SK-N-SH (cell line): ENCODE data around the gene DNAJB9. TPM values are rescaled to one million over a fixed set of nuclear protein-coding genes. Genes with fewer than 3 reads are reported as not detected.

Experiments
- CTCF ChIA-PET: fragments of 300-600, 350-600 bp; formaldehyde crosslinking; extraction: SDS; loops from one replicate; lab custom pipeline; 2021; lab: Yijun Ruan, JAX
- POLR2A ChIA-PET: fragments of 350-600 bp; sonication (Branson Sonifier 250); formaldehyde crosslinking; extraction: SDS; loops from one replicate; lab custom pipeline; 2020; ENCODE audit warnings: antibody characterized with exemption, inconsistent platforms; lab: Yijun Ruan, JAX
- DNase-seq: peaks from one replicate; pipeline ENCODE4 v3.0.0; 2012
- H2AFZ ChIP-seq: fragments of 200-600 bp; sonication (generic); 2 replicates; pipeline ENCODE4 v1.8.1; 2016; ENCODE audit warnings: antibody characterized with exemption, mild to moderate bottlenecking, low read depth
- H3F3A ChIP-seq: fragments of 200-600 bp; sonication (generic); replicated peaks from 2 replicates; pipeline ENCODE3; 2016; ENCODE audit warnings: antibody characterized with exemption, mild to moderate bottlenecking; ENCODE audit not compliant: insufficient read depth
- H3K27ac ChIP-seq, 2 experiments: fragments of 200-500 bp in 1 of 2; fragments of 200-600 bp in 1 of 2; sonication (Bioruptor generic) in 1 of 2; sonication (generic), shearing (Covaris generic) in 1 of 2; 2 replicates each; pipeline versions ENCODE4 v1.5.1 to v1.6.1; 2014 to 2016; ENCODE audit warnings: low read depth in 2 of 2, inconsistent platforms in 1 of 2, low read length in 1 of 2, mild to moderate bottlenecking in 1 of 2, mixed read lengths in 1 of 2
- H3K27me3 ChIP-seq: fragments of 200-600 bp; sonication (generic), shearing (Covaris generic); 2 replicates; pipeline ENCODE4 v1.6.1; 2016; ENCODE audit warnings: mixed run types; ENCODE audit not compliant: insufficient read depth
- H3K36me3 ChIP-seq, 2 experiments: fragments of 200-500 bp in 1 of 2; fragments of 200-600 bp in 1 of 2; sonication (Bioruptor generic) in 1 of 2; sonication (generic) in 1 of 2; replicated peaks in 1 of 2; 2 replicates each; pipeline versions ENCODE3 to v1.5.1; 2014 to 2016; ENCODE audit warnings: low read length in 1 of 2, mild to moderate bottlenecking in 1 of 2; ENCODE audit not compliant: insufficient read depth in 2 of 2, control insufficient read depth in 1 of 2
- H3K4me1 ChIP-seq, 2 experiments: fragments of 200-500 bp in 1 of 2; fragments of 200-600 bp in 1 of 2; sonication (Bioruptor generic) in 1 of 2; sonication (generic), shearing (Covaris generic) in 1 of 2; 2 replicates each; pipeline versions ENCODE4 v1.5.1 to v1.6.1; 2014 to 2016; ENCODE audit warnings: low read depth in 1 of 2, low read length in 1 of 2, mixed run types in 1 of 2; ENCODE audit not compliant: insufficient read depth in 2 of 2, control insufficient read depth in 1 of 2
- H3K4me2 ChIP-seq: fragments of 200-600 bp; sonication (generic), shearing (Covaris generic); 2 replicates; pipeline ENCODE4 v1.6.1; 2017; ENCODE audit warnings: mixed run types
- H3K4me3 ChIP-seq, 2 experiments: fragments of 200-500 bp in 1 of 2; fragments of 200-600 bp in 1 of 2; sonication (Bioruptor generic) in 1 of 2; sonication (generic), shearing (Covaris generic) in 1 of 2; 2 replicates each; pipeline versions ENCODE4 v1.5.1 to v1.8.1; 2014 to 2016; ENCODE audit warnings: low read depth in 2 of 2, inconsistent platforms in 1 of 2, low read length in 1 of 2, mild to moderate bottlenecking in 1 of 2, mixed read lengths in 1 of 2, moderate library complexity in 1 of 2
- H3K79me2 ChIP-seq: fragments of 200-600 bp; sonication (generic); 2 replicates; pipeline ENCODE4 v1.8.1; 2017; ENCODE audit warnings: mild to moderate bottlenecking; ENCODE audit not compliant: insufficient read depth
- H3K9ac ChIP-seq: fragments of 200-600 bp; sonication (generic); 2 replicates; pipeline ENCODE4 v1.6.1; 2017; ENCODE audit warnings: mixed run types
- H3K9me2 ChIP-seq: fragments of 200-600 bp; sonication (generic); 2 replicates; pipeline ENCODE4 v1.6.1; 2017; ENCODE audit warnings: mixed run types
- H3K9me3 ChIP-seq: fragments of 200-600 bp; sonication (generic); 2 replicates; pipeline ENCODE4 v1.6.1; 2017; ENCODE audit warnings: mixed run types, mild to moderate bottlenecking, moderate library complexity
- H4K20me1 ChIP-seq: fragments of 200-600 bp; sonication (generic); 2 replicates; pipeline ENCODE4 v1.6.1; 2017; ENCODE audit warnings: mild to moderate bottlenecking, mixed run types; ENCODE audit not compliant: insufficient read depth
- CHD2 ChIP-seq: fragments of 150-350 bp; IDR thresholded peaks from 2 replicates; pipeline ENCODE4 v1.6.1; 2018; ENCODE audit warnings: low read length; ENCODE audit not compliant: partially characterized antibody
- ELF1 ChIP-seq: IDR thresholded peaks from 2 replicates; pipeline ENCODE4 v1.4.0; 2012
- EZH2phosphoT487 ChIP-seq: fragments of 200-600 bp; sonication (generic); IDR thresholded peaks from 2 replicates; pipeline ENCODE4 v1.6.1; 2017; ENCODE audit warnings: low read depth, mixed run types, mild to moderate bottlenecking, antibody characterized with exemption, moderate library complexity, borderline replicate concordance
- JUND ChIP-seq: IDR thresholded peaks from 2 replicates; pipeline ENCODE4 v1.4.0; 2012
- POLR2AphosphoS5 ChIP-seq: IDR thresholded peaks from 2 replicates; pipeline ENCODE4 v1.6.1; 2012; ENCODE audit warnings: low read depth, low read length
- RFX5 ChIP-seq: IDR thresholded peaks from 2 replicates; pipeline ENCODE4 v1.6.1; 2012; ENCODE audit warnings: mild to moderate bottlenecking, improper control_type of control experiment, low read length
- RXRA ChIP-seq: IDR thresholded peaks from 2 replicates; pipeline ENCODE4 v1.4.0; 2012; ENCODE audit warnings: low read depth, mild to moderate bottlenecking, borderline replicate concordance
- SIN3A ChIP-seq: IDR thresholded peaks from 2 replicates; pipeline ENCODE4 v1.6.1; 2012; ENCODE audit warnings: low read depth, mild to moderate bottlenecking, low read length, moderate library complexity, borderline replicate concordance
- TEAD4 ChIP-seq: IDR thresholded peaks from 2 replicates; pipeline ENCODE4 v1.4.0; 2012; ENCODE audit warnings: mild to moderate bottlenecking, borderline replicate concordance; ENCODE audit not compliant: insufficient read depth
- WGBS: methylation state at CpG from one replicate; pipeline ENCODE4 v1.1.6; 2017; ENCODE audit warnings: low lambda C conversion rate; 5-methylcytosine and 5-hydroxymethylcytosine counted together
- polyA plus RNA-seq, 3 experiments: library from polyadenylated mRNA; depleted of rRNA; stranded (reverse); fragments of >200 nt; gene quantifications; 2 replicates each; pipeline ENCODE4 v1.2.3, GENCODE V29; 2012
- TF ChIP-seq, protein P1 (sequence below): IDR thresholded peaks from 2 replicates; pipeline ENCODE4 v1.6.1; 2012; ENCODE audit warnings: mild to moderate bottlenecking, low read depth, low read length, moderate library complexity
- TF ChIP-seq, protein P2 (sequence below): fragments of 200-600 bp; sonication (generic); IDR thresholded peaks from 2 replicates; pipeline ENCODE4 v1.6.1; 2017; ENCODE audit warnings: antibody characterized with exemption, mild to moderate bottlenecking, moderate library complexity
- TF ChIP-seq, protein P3 (sequence below): IDR thresholded peaks from 2 replicates; pipeline ENCODE4 v1.4.0; 2012; ENCODE audit warnings: low read depth, borderline replicate concordance

DNAJB9 gene
- polyA plus RNA-seq, 1 of the 3 experiments (the other 2 are of a cell fraction), result 6.6 TPM

DNA sequence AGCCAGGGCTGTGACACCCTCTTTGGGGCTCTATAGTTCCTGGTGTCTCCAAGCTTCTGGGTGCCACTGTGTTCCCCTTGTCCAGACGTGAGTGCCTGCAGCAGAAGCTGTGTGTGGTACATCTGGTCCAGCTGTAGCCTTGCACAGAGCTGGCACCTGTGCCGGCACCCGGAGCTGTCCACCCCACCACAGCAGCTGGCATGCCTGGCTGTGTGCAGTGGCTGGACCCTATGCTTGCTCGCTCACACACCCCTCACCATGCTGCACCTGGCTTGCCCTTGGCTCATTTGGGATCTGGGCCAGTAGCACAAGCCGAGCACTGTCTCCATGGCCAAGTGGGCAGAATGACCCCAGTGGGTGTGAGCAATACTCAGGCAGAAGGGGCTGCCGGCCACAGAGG lies 10.6 kb downstream of the DNAJB9 start:
- Histone ChIP-seq H3K4me3 (no peak overlapping the region), H3K27ac (no peak overlapping the region), H3K4me2 (no peak overlapping the region), H2AFZ (no peak overlapping the region), H3K9me3 (no peaks in the 10 kb centered on the region), H3K36me3 (peaks cover 3 to 13% of the 10 kb centered on the region in 2 experiments), H3K4me1 (peaks cover 0 to 2% of the 10 kb centered on the region in 2 experiments; a peak in 1 of 4 replicates), H3F3A (no peaks in the 10 kb centered on the region), H4K20me1 (no peaks in the 10 kb centered on the region), H3K27me3 (no peaks in the 10 kb centered on the region), H3K79me2 (no peaks in the 10 kb centered on the region), H3K9ac (no peak overlapping the region), H3K9me2 (no peaks in the 10 kb centered on the region)
- CTCF ChIA-PET, result interaction anchor here (1.1 kb wide), 1 partner anchor 12 kb away, joined by 5 read pairs; no protein-coding TSS in a partner anchor
- 81% methylated on average over 4 of the region's 6 CpGs for WGBS
- POLR2A ChIA-PET, result interaction anchor here (1.4 kb wide), 1 partner anchor 10 kb away, joined by 4 read pairs; the partner anchor contains the start of genes DNAJB9 and THAP5
- TF ChIP-seq CHD2 (no peak), RFX5 (no peak), ELF1 (no peak), POLR2AphosphoS5 (no peak), JUND (no peak), TEAD4 (no peak), EZH2phosphoT487 (no peak), SIN3A (no peak), RXRA (no peak)
- TF ChIP-seq, protein P1, sequence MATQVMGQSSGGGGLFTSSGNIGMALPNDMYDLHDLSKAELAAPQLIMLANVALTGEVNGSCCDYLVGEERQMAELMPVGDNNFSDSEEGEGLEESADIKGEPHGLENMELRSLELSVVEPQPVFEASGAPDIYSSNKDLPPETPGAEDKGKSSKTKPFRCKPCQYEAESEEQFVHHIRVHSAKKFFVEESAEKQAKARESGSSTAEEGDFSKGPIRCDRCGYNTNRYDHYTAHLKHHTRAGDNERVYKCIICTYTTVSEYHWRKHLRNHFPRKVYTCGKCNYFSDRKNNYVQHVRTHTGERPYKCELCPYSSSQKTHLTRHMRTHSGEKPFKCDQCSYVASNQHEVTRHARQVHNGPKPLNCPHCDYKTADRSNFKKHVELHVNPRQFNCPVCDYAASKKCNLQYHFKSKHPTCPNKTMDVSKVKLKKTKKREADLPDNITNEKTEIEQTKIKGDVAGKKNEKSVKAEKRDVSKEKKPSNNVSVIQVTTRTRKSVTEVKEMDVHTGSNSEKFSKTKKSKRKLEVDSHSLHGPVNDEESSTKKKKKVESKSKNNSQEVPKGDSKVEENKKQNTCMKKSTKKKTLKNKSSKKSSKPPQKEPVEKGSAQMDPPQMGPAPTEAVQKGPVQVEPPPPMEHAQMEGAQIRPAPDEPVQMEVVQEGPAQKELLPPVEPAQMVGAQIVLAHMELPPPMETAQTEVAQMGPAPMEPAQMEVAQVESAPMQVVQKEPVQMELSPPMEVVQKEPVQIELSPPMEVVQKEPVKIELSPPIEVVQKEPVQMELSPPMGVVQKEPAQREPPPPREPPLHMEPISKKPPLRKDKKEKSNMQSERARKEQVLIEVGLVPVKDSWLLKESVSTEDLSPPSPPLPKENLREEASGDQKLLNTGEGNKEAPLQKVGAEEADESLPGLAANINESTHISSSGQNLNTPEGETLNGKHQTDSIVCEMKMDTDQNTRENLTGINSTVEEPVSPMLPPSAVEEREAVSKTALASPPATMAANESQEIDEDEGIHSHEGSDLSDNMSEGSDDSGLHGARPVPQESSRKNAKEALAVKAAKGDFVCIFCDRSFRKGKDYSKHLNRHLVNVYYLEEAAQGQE, result no peak
- TF ChIP-seq, protein P2, sequence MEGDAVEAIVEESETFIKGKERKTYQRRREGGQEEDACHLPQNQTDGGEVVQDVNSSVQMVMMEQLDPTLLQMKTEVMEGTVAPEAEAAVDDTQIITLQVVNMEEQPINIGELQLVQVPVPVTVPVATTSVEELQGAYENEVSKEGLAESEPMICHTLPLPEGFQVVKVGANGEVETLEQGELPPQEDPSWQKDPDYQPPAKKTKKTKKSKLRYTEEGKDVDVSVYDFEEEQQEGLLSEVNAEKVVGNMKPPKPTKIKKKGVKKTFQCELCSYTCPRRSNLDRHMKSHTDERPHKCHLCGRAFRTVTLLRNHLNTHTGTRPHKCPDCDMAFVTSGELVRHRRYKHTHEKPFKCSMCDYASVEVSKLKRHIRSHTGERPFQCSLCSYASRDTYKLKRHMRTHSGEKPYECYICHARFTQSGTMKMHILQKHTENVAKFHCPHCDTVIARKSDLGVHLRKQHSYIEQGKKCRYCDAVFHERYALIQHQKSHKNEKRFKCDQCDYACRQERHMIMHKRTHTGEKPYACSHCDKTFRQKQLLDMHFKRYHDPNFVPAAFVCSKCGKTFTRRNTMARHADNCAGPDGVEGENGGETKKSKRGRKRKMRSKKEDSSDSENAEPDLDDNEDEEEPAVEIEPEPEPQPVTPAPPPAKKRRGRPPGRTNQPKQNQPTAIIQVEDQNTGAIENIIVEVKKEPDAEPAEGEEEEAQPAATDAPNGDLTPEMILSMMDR, result no peak
- TF ChIP-seq, protein P3, sequence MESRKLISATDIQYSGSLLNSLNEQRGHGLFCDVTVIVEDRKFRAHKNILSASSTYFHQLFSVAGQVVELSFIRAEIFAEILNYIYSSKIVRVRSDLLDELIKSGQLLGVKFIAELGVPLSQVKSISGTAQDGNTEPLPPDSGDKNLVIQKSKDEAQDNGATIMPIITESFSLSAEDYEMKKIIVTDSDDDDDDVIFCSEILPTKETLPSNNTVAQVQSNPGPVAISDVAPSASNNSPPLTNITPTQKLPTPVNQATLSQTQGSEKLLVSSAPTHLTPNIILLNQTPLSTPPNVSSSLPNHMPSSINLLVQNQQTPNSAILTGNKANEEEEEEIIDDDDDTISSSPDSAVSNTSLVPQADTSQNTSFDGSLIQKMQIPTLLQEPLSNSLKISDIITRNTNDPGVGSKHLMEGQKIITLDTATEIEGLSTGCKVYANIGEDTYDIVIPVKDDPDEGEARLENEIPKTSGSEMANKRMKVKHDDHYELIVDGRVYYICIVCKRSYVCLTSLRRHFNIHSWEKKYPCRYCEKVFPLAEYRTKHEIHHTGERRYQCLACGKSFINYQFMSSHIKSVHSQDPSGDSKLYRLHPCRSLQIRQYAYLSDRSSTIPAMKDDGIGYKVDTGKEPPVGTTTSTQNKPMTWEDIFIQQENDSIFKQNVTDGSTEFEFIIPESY, result no peak
- TF ChIP-seq, all 33 proteins: peak for 0
- no peak for DNase-seq
